K562 (cell line): ENCODE results near the gene ATL1. TPM values are rescaled to one million over a fixed set of nuclear protein-coding genes. Genes with fewer than 3 reads are reported as not detected.

Source experiments
- ATAC-seq: fragments of 200-7000 bp; cut with Tn5 transposase; 3 replicates; pipeline ENCODE4 v1.9.1; 2020; ENCODE audit warnings: moderate library complexity
- BruUV-seq: library from RNA; stranded (reverse); fragments of 400-500 nt; replicated peaks from 2 replicates; lab custom pipeline; 2021; lab: Mats Ljungman, UMichigan
- CTCF ChIA-PET: fragments of 300-600 bp; formaldehyde crosslinking; extraction: SDS; loops from one replicate; lab custom pipeline; 2021; ENCODE audit warnings: low intra/inter-chr PET ratio; lab: Yijun Ruan, JAX
- POLR2A ChIA-PET: fragments of 300-600, 350-650 bp; sonication (Branson Sonifier 250); formaldehyde crosslinking; extraction: SDS; loops from one replicate; lab custom pipeline; 2021; ENCODE audit warnings: antibody characterized with exemption, inconsistent platforms; lab: Yijun Ruan, JAX
- DNase-seq, 4 experiments: peaks; one replicate each; pipeline versions ENCODE4 v3.0.0 to v3.0.0-alpha.2; 2011 to 2018; ENCODE audit warnings: low spot score in 3 of 4, mixed read lengths in 3 of 4; ENCODE audit errors: extremely low read depth in 1 of 4
- FAIRE-seq: peaks from 2 replicates; lab custom pipeline; 2011; peaks lifted over from hg19 to GRCh38; lab: Jason Lieb, UNC
- H2AFZ ChIP-seq: 2 replicates; pipeline ENCODE4 v1.6.0; 2011; ENCODE audit warnings: low read depth, low read length, control low read depth, inconsistent platforms
- H3K27ac ChIP-seq: fragments of 200-600 bp; 3 replicates; pipeline ENCODE4 v1.8.0; 2011; ENCODE audit warnings: low read depth, mild to moderate bottlenecking, control low read depth, inconsistent platforms, low read length, moderate library complexity, mixed read lengths; ENCODE audit errors: extremely low read depth
- H3K27me3 ChIP-seq, 2 experiments: fragments of 300-600 bp in 1 of 2; 2 replicates in 1 of 2; 3 replicates in 1 of 2; pipeline versions ENCODE4 v1.6.0 to v1.8.0; 2011; ENCODE audit warnings: inconsistent platforms in 2 of 2, low read length in 2 of 2, mild to moderate bottlenecking in 1 of 2, mixed read lengths in 1 of 2, moderate library complexity in 1 of 2; ENCODE audit not compliant: control insufficient read depth in 2 of 2, insufficient read depth in 2 of 2
- H3K36me3 ChIP-seq: fragments of 300-600 bp; 3 replicates; pipeline ENCODE4 v1.8.0; 2011; ENCODE audit warnings: mild to moderate bottlenecking, low read length, inconsistent platforms; ENCODE audit not compliant: control insufficient read depth, insufficient read depth
- H3K4me1 ChIP-seq, 2 experiments: fragments of 200-600 bp in 1 of 2; replicated peaks in 1 of 2; 2 replicates in 1 of 2; 3 replicates in 1 of 2; pipeline versions ENCODE4 v1.5.1 to v1.8.0; 2011; ENCODE audit warnings: inconsistent platforms in 2 of 2, low read length in 2 of 2, mild to moderate bottlenecking in 1 of 2, mixed read lengths in 1 of 2, moderate library complexity in 1 of 2; ENCODE audit not compliant: control insufficient read depth in 2 of 2, insufficient read depth in 2 of 2
- H3K4me2 ChIP-seq: 2 replicates; pipeline ENCODE4 v1.6.1; 2011; ENCODE audit warnings: low read length, control low read depth, inconsistent platforms, mixed read lengths; ENCODE audit not compliant: insufficient read depth
- H3K4me3 ChIP-seq: fragments of 200-600 bp; sonication (generic), shearing (Covaris generic); 2 replicates; pipeline ENCODE4 v1.5.1; 2016; ENCODE audit warnings: control low read depth, inconsistent platforms
- H3K79me2 ChIP-seq: fragments of 200-600 bp; 3 replicates; pipeline ENCODE4 v1.8.0; 2011; ENCODE audit warnings: low read length, inconsistent platforms; ENCODE audit not compliant: control insufficient read depth, insufficient read depth
- H3K9ac ChIP-seq, 2 experiments: 2 replicates each; pipeline versions ENCODE4 v1.6.0 to v1.6.1; 2011; ENCODE audit warnings: low read depth in 2 of 2, low read length in 2 of 2, control low read depth in 1 of 2, inconsistent platforms in 1 of 2, mild to moderate bottlenecking in 1 of 2, mixed read lengths in 1 of 2; ENCODE audit not compliant: insufficient read depth in 1 of 2
- H3K9me1 ChIP-seq: one replicate; pipeline ENCODE4 v1.6.0; 2011; ENCODE audit warnings: inconsistent platforms, mild to moderate bottlenecking, low read length, moderate library complexity; ENCODE audit not compliant: control insufficient read depth, insufficient read depth
- H3K9me3 ChIP-seq: replicated peaks from 2 replicates; pipeline ENCODE4 v1.5.1; 2011; ENCODE audit warnings: low read depth, low read length, inconsistent platforms; ENCODE audit not compliant: control insufficient read depth, insufficient read depth
- H4K20me1 ChIP-seq: replicated peaks from 2 replicates; pipeline ENCODE4 v1.6.1; 2011; ENCODE audit warnings: low read length, inconsistent platforms, mixed read lengths; ENCODE audit not compliant: control insufficient read depth, insufficient read depth
- FOXP1 ChIP-seq: sonication (generic); formaldehyde crosslinking; IDR thresholded peaks from 2 replicates; pipeline ENCODE4 v1.8.0; 2022; ENCODE audit warnings: mild to moderate bottlenecking, missing genetic modification reagents
- HOXB6 ChIP-seq: fragments of 250-450 bp; sonication (Bioruptor Pico); IDR thresholded peaks from 2 replicates; pipeline ENCODE4 v1.5.1; 2022; ENCODE audit warnings: mild to moderate bottlenecking, borderline replicate concordance
- NCOA1 ChIP-seq: fragments of 450-650 bp; IDR thresholded peaks from 2 replicates; pipeline ENCODE4 v1.6.1; 2016; ENCODE audit warnings: low read depth
- TAF7 ChIP-seq: fragments of 450-650 bp; IDR thresholded peaks from 2 replicates; pipeline ENCODE4 v1.6.1; 2016; ENCODE audit warnings: missing genetic modification characterization, missing compliant biosample characterization
- ZNF445 ChIP-seq: fragments of 250-450 bp; sonication (Bioruptor Pico); IDR thresholded peaks from 2 replicates; pipeline ENCODE4 v1.4.0; 2020; ENCODE audit warnings: low read depth, mild to moderate bottlenecking, moderate library complexity
- WGBS: fragments of 100-300 bp; shearing (Covaris generic); methylation state at CpG from one replicate; pipeline ENCODE4 v1.1.6; 2016; ENCODE audit warnings: low coverage, mixed read lengths; ENCODE audit not compliant: insufficient coverage; ENCODE audit errors: missing lambda C conversion rate; 5-methylcytosine and 5-hydroxymethylcytosine counted together
- in situ Hi-C: fragments of 300-500 bp; cut with MboI; formaldehyde crosslinking; loops from 4 replicates; pipeline ENCODE4 v1.15.0; 2018; ENCODE audit warnings: inconsistent platforms, mixed read lengths
- intact Hi-C: fragments of 100-400 bp; cut with micrococcal nuclease; formaldehyde crosslinking; loops from 2 replicates; pipeline ENCODE4 v1.14.2; 2022
- polyA plus RNA-seq, 8 experiments: library from polyadenylated mRNA; depleted of rRNA in 4 of 8; stranded (reverse) in 5 of 8; unstranded in 3 of 8; fragments of >200 nt; fragmentation: Nextera tagmentation in 2 of 8; fragmentation: Illumina TruSeq in 1 of 8; extraction: Ambion mirVana in 2 of 8; extraction: Trizol in 1 of 8; gene quantifications; 2 replicates each; pipeline versions ENCODE4 v1.2.1 to v1.2.3, GENCODE V29; 2011 to 2014; ENCODE audit warnings: inconsistent platforms in 1 of 8, missing spikeins in 1 of 8
- total RNA-seq, 7 experiments: library from RNA; depleted of rRNA in 6 of 7; stranded (reverse); fragments of >200 nt in 6 of 7; fragmentation: Illumina TruSeq in 2 of 7; extraction: Trizol in 2 of 7; gene quantifications; 2 replicates each; pipeline versions ENCODE4 v1.2.1 to v1.2.3, GENCODE V29; 2011 to 2021; ENCODE audit warnings: low replicate concordance in 1 of 7
- TF ChIP-seq, protein P1 (sequence below): fragments of 450-650 bp; IDR thresholded peaks from 2 replicates; pipeline ENCODE4 v1.6.1; 2014; ENCODE audit warnings: low read depth, mild to moderate bottlenecking, moderate library complexity, borderline replicate concordance
- TF ChIP-seq, protein P2 (sequence below): fragments of 450-650 bp; formaldehyde crosslinking; IDR thresholded peaks from 2 replicates; pipeline ENCODE4 v1.4.0; 2020; ENCODE audit warnings: mild to moderate bottlenecking, moderate library complexity
- TF ChIP-seq, protein P3 (sequence below): fragments of 450-650 bp; formaldehyde crosslinking; IDR thresholded peaks from 2 replicates; pipeline ENCODE4 v1.4.0; 2020; ENCODE audit warnings: mild to moderate bottlenecking, moderate library complexity
- TF ChIP-seq, protein P4 (sequence below): fragments of 200-800 bp; sonication (Bioruptor generic); IDR thresholded peaks from 2 replicates; pipeline ENCODE4 v1.6.1; 2017; ENCODE audit warnings: missing genetic modification characterization, missing compliant biosample characterization
- TF ChIP-seq, protein P5 (sequence below), 2 experiments: IDR thresholded peaks; 2 replicates each; pipeline ENCODE4 v1.6.1; 2011; ENCODE audit warnings: borderline replicate concordance in 1 of 2, control low read depth in 1 of 2, low read depth in 1 of 2, low read length in 1 of 2, mild to moderate bottlenecking in 1 of 2, mixed read lengths in 1 of 2, moderate library complexity in 1 of 2; ENCODE audit not compliant: insufficient read depth in 1 of 2, insufficient read length in 1 of 2, poor library complexity in 1 of 2, severe bottlenecking in 1 of 2; ENCODE audit errors: extremely low read depth in 1 of 2

ATL1 gene
- total and polyA plus RNA-seq, 9 of the 15 experiments (the other 6 are each of a cell fraction or from before 2014, with no cell fraction given), result 0.04 to 0.16 (median 0.07) TPM; not detected in 4

DNA sequence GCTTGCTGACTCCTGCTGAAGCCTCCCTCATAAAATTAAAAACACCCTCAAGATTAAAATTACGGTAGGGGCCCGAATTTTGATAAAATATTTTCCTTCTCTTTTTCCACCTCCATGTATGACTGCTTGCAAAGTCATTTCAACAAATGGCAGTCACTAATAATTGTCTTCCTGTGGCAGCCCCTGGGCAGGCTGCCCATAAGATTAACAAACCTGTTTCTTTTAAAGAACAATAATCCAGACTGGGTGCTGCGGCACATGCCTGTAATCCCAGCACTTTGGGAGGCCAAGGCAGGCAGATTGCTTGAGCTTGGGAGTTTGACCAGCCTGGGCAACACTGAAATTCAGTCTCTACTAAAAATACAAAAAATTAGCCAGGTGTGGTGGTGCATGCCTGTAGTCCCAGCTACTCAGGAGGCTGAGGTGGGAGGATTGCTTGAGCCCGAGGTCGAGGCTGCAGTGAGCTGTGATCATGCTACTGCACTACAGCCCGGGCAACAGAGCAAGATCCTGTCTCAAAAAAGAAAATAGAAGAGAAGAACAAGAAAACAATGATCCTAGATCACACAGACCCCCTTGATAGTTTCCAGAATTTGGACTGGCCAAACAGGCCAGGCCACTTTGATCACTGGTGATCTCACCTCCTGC lies 99.5 kb downstream of the ATL1 start:
- WGBS, result 91% methylated on average over 6 of the region's 6 CpGs
- H3K9me1 ChIP-seq, result no peaks in the 10 kb centered on the region
- DNase-seq (no peak), FAIRE-seq (no peak), ATAC-seq (peak; percentile 11)
- H3K4me2 ChIP-seq, result no peak overlapping the region
- H3K27me3 ChIP-seq, result no peaks in the 10 kb centered on the region
- TF ChIP-seq TAF7 (tag) (no peak), HOXB6 (no peak), ZNF445 (CRISPR knock-in tag) (no peak), NCOA1 (no peak), FOXP1 (CRISPR knock-in tag) (no peak)
- TF ChIP-seq, protein P1, sequence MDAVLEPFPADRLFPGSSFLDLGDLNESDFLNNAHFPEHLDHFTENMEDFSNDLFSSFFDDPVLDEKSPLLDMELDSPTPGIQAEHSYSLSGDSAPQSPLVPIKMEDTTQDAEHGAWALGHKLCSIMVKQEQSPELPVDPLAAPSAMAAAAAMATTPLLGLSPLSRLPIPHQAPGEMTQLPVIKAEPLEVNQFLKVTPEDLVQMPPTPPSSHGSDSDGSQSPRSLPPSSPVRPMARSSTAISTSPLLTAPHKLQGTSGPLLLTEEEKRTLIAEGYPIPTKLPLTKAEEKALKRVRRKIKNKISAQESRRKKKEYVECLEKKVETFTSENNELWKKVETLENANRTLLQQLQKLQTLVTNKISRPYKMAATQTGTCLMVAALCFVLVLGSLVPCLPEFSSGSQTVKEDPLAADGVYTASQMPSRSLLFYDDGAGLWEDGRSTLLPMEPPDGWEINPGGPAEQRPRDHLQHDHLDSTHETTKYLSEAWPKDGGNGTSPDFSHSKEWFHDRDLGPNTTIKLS, result no peak
- TF ChIP-seq, protein P2, sequence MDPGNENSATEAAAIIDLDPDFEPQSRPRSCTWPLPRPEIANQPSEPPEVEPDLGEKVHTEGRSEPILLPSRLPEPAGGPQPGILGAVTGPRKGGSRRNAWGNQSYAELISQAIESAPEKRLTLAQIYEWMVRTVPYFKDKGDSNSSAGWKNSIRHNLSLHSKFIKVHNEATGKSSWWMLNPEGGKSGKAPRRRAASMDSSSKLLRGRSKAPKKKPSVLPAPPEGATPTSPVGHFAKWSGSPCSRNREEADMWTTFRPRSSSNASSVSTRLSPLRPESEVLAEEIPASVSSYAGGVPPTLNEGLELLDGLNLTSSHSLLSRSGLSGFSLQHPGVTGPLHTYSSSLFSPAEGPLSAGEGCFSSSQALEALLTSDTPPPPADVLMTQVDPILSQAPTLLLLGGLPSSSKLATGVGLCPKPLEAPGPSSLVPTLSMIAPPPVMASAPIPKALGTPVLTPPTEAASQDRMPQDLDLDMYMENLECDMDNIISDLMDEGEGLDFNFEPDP (CRISPR knock-in tag), result no peak
- TF ChIP-seq, protein P3, sequence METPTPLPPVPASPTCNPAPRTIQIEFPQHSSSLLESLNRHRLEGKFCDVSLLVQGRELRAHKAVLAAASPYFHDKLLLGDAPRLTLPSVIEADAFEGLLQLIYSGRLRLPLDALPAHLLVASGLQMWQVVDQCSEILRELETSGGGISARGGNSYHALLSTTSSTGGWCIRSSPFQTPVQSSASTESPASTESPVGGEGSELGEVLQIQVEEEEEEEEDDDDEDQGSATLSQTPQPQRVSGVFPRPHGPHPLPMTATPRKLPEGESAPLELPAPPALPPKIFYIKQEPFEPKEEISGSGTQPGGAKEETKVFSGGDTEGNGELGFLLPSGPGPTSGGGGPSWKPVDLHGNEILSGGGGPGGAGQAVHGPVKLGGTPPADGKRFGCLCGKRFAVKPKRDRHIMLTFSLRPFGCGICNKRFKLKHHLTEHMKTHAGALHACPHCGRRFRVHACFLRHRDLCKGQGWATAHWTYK (CRISPR knock-in tag), result no peak
- TF ChIP-seq, protein P4, sequence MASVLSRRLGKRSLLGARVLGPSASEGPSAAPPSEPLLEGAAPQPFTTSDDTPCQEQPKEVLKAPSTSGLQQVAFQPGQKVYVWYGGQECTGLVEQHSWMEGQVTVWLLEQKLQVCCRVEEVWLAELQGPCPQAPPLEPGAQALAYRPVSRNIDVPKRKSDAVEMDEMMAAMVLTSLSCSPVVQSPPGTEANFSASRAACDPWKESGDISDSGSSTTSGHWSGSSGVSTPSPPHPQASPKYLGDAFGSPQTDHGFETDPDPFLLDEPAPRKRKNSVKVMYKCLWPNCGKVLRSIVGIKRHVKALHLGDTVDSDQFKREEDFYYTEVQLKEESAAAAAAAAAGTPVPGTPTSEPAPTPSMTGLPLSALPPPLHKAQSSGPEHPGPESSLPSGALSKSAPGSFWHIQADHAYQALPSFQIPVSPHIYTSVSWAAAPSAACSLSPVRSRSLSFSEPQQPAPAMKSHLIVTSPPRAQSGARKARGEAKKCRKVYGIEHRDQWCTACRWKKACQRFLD (CRISPR knock-in tag), result no peak
- TF ChIP-seq, protein P5, sequence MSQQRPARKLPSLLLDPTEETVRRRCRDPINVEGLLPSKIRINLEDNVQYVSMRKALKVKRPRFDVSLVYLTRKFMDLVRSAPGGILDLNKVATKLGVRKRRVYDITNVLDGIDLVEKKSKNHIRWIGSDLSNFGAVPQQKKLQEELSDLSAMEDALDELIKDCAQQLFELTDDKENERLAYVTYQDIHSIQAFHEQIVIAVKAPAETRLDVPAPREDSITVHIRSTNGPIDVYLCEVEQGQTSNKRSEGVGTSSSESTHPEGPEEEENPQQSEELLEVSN (IDR thresholded peaks at IDR 0.05; ENCODE audit: borderline replicate concordance in 1 of 2, extremely low read depth in 1 of 2, insufficient read depth in 1 of 2, insufficient read length in 1 of 2, low read depth in 1 of 2, low read length in 1 of 2, poor library complexity in 1 of 2, severe bottlenecking in 1 of 2), result no peak
- CTCF ChIA-PET, result no interaction called here
- in situ Hi-C loops (no loop called here), intact Hi-C loops (no loop called here)
- no peaks in the 10 kb centered on the region for H3K9me3 ChIP-seq
- no peak overlapping the region for H2AFZ ChIP-seq
- peaks cover 27% of the 10 kb centered on the region; the same call in 2 of the 3 replicates for H3K36me3 ChIP-seq
- H3K4me3 ChIP-seq, result no peak overlapping the region
- H3K79me2 ChIP-seq, result peaks cover 75% of the 10 kb centered on the region
- no TSS peak for BruUV-seq
- no peak overlapping the region for H3K9ac ChIP-seq
- POLR2A ChIA-PET, result interaction anchor here (0.7 to 2.3 kb wide), 6 partner anchors 9 to 1244 kb away, joined by 3 to 9 read pairs (median 3); partner anchors contain the start of gene SAV1
- peaks cover 0 to 3% of the 10 kb centered on the region in 2 experiments; a peak in 2 of 5 replicates for H3K4me1 ChIP-seq
- no peak overlapping the region for H3K27ac ChIP-seq
- H4K20me1 ChIP-seq, result no peaks in the 10 kb centered on the region
